PC-3 (cell line): ENCODE results near the gene TMEM184B. TPM values are rescaled to one million over a fixed set of nuclear protein-coding genes. Genes with fewer than 3 reads are reported as not detected.

Experiments used
- ATAC-seq: fragments of 200-7000 bp; cut with Tn5 transposase; 2 replicates; pipeline ENCODE4 v1.9.1; 2020; ENCODE audit warnings: mild to moderate bottlenecking, moderate library complexity
- BruUV-seq: library from RNA; stranded (reverse); fragments of 400-500 nt; replicated peaks from 2 replicates; lab custom pipeline; 2021; lab: Mats Ljungman, UMichigan
- CTCF ChIA-PET: fragments of 300-600 bp; sonication (Branson Sonifier 250); formaldehyde crosslinking; loops from one replicate; lab custom pipeline; 2022; ENCODE audit warnings: antibody characterized with exemption; lab: Charles Lee
- POLR2A ChIA-PET: fragments of 300-600 bp; sonication (Branson Sonifier 250); formaldehyde crosslinking; loops from one replicate; lab custom pipeline; 2022; ENCODE audit warnings: antibody characterized with exemption; ENCODE audit not compliant: unreplicated experiment; lab: Charles Lee
- DNase-seq: peaks from one replicate; pipeline ENCODE4 v3.0.0-alpha.2; 2015
- H2AFZ ChIP-seq: fragments of 300-600 bp; sonication (generic); 2 replicates; pipeline ENCODE4 v1.6.0; 2016; ENCODE audit warnings: antibody characterized with exemption, low read length
- H3F3A ChIP-seq: fragments of 300-600 bp; sonication (generic); one replicate; pipeline ENCODE4 v1.6.0; 2017; ENCODE audit warnings: antibody characterized with exemption, low read length, control low read depth, mild to moderate bottlenecking; ENCODE audit not compliant: unreplicated experiment
- H3K27ac ChIP-seq: fragments of 300-600 bp; sonication (generic); 2 replicates; pipeline ENCODE4 v1.5.1; 2016; ENCODE audit warnings: mild to moderate bottlenecking, low read length
- H3K27me3 ChIP-seq: fragments of 300-600 bp; sonication (generic); 2 replicates; pipeline ENCODE4 v1.6.1; 2016; ENCODE audit warnings: low read length, mixed read lengths
- H3K36me3 ChIP-seq: fragments of 300-600 bp; sonication (generic); 2 replicates; pipeline ENCODE4 v1.6.1; 2016; ENCODE audit warnings: low read depth, mixed run types, low read length, mixed read lengths
- H3K4me1 ChIP-seq: fragments of 300-600 bp; sonication (generic); 2 replicates; pipeline ENCODE4 v1.5.1; 2016; ENCODE audit warnings: low read length; ENCODE audit not compliant: insufficient read depth
- H3K4me2 ChIP-seq: fragments of 300-600 bp; sonication (generic); 2 replicates; pipeline ENCODE4 v1.6.0; 2016; ENCODE audit warnings: low read length
- H3K4me3 ChIP-seq: fragments of 300-600 bp; sonication (generic); 2 replicates; pipeline ENCODE4 v1.5.1; 2016; ENCODE audit warnings: mild to moderate bottlenecking, low read length, mixed read lengths
- H3K79me2 ChIP-seq: fragments of 300-600 bp; sonication (generic); 2 replicates; pipeline ENCODE4 v1.6.1; 2017; ENCODE audit warnings: low read length, mixed read lengths
- H3K9ac ChIP-seq: fragments of 300-600 bp; sonication (generic); 2 replicates; pipeline ENCODE4 v1.6.0; 2016; ENCODE audit warnings: mild to moderate bottlenecking, low read length
- H3K9me2 ChIP-seq: fragments of 300-600 bp; sonication (generic); replicated peaks from 2 replicates; pipeline ENCODE4 v1.6.1; 2016; ENCODE audit warnings: mixed run types, low read length, mixed read lengths
- H3K9me3 ChIP-seq: fragments of 300-600 bp; sonication (generic); 2 replicates; pipeline ENCODE4 v1.6.1; 2016; ENCODE audit warnings: low read length, mixed read lengths
- H4K20me1 ChIP-seq: fragments of 300-600 bp; sonication (generic); 2 replicates; pipeline ENCODE4 v1.6.1; 2016; ENCODE audit warnings: low read length, mixed read lengths
- EZH2 ChIP-seq: fragments of 300-600 bp; sonication (generic); IDR thresholded peaks from one replicate; pipeline ENCODE4 v1.6.1; 2017; ENCODE audit warnings: antibody characterized with exemption, mild to moderate bottlenecking, low read length; ENCODE audit not compliant: unreplicated experiment
- EZH2phosphoT487 ChIP-seq: fragments of 300-600 bp; sonication (generic); IDR thresholded peaks from 2 replicates; pipeline ENCODE4 v1.6.1; 2018; ENCODE audit warnings: mild to moderate bottlenecking, antibody characterized with exemption, low read length, borderline replicate concordance
- intact Hi-C: fragments of 100-400 bp; cut with micrococcal nuclease; formaldehyde crosslinking; loops from 2 replicates; pipeline ENCODE4 v1.9.0; 2023
- total RNA-seq: library from RNA; depleted of rRNA; stranded (reverse); fragments of >200 nt; gene quantifications from 2 replicates; pipeline ENCODE4 v1.2.3, GENCODE V29; 2014
- TF ChIP-seq, protein P1 (sequence below): fragments of 300-600 bp; sonication (generic); conservative IDR thresholded peaks from 2 replicates; pipeline ENCODE4 v1.5.1; 2017; ENCODE audit warnings: antibody characterized with exemption, low read depth, mild to moderate bottlenecking, low read length

Gene TMEM184B
- total RNA-seq, 1 experiment from 2014 or later, result 37.5 TPM

DNA sequence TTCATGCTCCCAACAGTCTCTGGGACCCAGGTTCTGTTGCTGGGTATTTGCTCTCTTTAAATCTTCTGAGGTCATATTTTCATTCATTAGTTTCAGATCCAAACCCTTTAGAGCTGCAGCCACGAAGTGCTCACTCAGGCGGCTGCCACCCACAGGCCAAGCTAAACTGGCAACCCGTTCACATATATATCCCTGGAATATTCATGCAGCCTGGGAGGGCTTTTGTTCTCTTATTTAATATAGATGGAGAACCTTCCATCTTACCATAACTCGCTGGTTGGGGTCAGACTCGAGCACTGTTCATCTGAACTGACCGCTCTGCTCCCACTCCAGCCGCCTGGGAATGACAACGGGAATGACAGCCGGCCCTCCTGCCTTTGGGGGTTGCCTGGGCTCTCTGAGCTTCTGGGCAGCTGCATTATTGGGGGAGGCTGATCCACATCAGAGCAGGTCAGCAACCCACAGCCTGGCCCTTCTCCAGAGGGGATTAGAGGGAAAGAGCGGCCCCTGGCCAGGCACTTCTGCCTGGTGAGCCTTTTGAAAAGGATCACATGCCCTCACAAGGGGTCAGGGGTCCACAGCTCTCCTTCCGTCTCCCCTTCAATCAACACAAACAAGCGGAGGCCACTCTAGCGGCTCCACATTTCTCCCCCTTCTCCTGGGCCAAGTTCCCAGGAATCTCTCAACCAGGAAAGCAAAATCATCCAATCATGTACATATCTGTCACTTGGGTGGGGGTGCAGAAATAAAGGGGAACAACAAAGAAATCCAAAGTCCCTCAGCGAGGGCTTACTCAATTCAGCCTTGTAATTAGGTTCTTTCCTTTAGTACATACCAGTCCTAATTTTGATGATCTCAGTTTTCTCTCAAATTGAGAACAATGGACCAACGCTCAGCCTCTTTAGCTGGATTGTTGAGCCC, 11.8 kb downstream of the TMEM184B start:
- H3K27me3 ChIP-seq, result no peaks in the 10 kb centered on the region
- peaks cover 15% of the 10 kb centered on the region; the same call in 1 of the 2 replicates for H3K4me1 ChIP-seq
- TF ChIP-seq EZH2phosphoT487, result no peak
- TF ChIP-seq, protein P1, sequence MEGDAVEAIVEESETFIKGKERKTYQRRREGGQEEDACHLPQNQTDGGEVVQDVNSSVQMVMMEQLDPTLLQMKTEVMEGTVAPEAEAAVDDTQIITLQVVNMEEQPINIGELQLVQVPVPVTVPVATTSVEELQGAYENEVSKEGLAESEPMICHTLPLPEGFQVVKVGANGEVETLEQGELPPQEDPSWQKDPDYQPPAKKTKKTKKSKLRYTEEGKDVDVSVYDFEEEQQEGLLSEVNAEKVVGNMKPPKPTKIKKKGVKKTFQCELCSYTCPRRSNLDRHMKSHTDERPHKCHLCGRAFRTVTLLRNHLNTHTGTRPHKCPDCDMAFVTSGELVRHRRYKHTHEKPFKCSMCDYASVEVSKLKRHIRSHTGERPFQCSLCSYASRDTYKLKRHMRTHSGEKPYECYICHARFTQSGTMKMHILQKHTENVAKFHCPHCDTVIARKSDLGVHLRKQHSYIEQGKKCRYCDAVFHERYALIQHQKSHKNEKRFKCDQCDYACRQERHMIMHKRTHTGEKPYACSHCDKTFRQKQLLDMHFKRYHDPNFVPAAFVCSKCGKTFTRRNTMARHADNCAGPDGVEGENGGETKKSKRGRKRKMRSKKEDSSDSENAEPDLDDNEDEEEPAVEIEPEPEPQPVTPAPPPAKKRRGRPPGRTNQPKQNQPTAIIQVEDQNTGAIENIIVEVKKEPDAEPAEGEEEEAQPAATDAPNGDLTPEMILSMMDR, result no peak
- no peak for TF ChIP-seq EZH2
- no peak overlapping the region for H3K9ac ChIP-seq
- no peaks in the 10 kb centered on the region for H3K9me3 ChIP-seq
- no peak for ATAC-seq
- H3F3A ChIP-seq, result no peaks in the 10 kb centered on the region
- no peak for DNase-seq
- no peak overlapping the region for H2AFZ ChIP-seq
- intact Hi-C loops, result no loop called here
- H3K4me2 ChIP-seq, result no peak overlapping the region
- CTCF ChIA-PET, result no interaction called here
- H3K79me2 ChIP-seq, result peaks cover 97% of the 10 kb centered on the region
- peaks cover 3% of the 10 kb centered on the region; the same call in 1 of the 2 replicates for H3K36me3 ChIP-seq
- H3K4me3 ChIP-seq, result no peak overlapping the region
- H4K20me1 ChIP-seq, result no peaks in the 10 kb centered on the region
- no peak overlapping the region for H3K27ac ChIP-seq
- BruUV-seq, result no TSS peak
- H3K9me2 ChIP-seq, result no peaks in the 10 kb centered on the region
- POLR2A ChIA-PET, result interaction anchor here (0.6 kb wide), 1 partner anchor 20 kb away, joined by 3 read pairs; no protein-coding TSS in a partner anchor

DNA sequence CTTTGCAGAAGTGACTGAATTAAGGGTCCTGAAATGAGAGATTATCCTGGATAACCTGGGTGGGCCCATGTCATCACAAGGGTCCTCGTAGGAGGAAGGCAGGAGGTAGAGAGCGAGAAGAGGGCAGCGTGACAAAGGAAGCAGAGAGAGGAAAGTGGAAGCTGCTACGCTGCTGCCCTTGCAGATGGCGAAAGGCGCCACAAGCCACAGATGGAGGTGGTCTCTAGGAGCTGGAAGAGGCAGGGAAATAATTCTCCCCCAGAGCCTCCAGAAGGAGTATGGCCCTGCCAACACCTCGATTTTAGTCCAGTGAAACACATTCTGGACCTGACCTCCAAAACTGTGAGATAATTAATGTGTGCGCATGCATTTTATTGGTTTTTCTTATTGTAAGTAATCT, 13.4 kb downstream of the TMEM184B start:
- no peak overlapping the region for H3K27ac ChIP-seq
- H3F3A ChIP-seq, result no peaks in the 10 kb centered on the region
- POLR2A ChIA-PET, result no interaction called here
- DNase-seq (no peak), ATAC-seq (no peak)
- CTCF ChIA-PET, result no interaction called here
- TF ChIP-seq EZH2 (no peak), EZH2phosphoT487 (no peak)
- TF ChIP-seq, protein P1, result no peak
- H3K4me2 ChIP-seq, result no peak overlapping the region
- H3K4me3 ChIP-seq, result no peak overlapping the region
- H3K9me2 ChIP-seq, result no peaks in the 10 kb centered on the region
- H2AFZ ChIP-seq, result no peak overlapping the region
- peaks cover 89% of the 10 kb centered on the region for H3K79me2 ChIP-seq
- no TSS peak for BruUV-seq
- no peaks in the 10 kb centered on the region for H3K27me3 ChIP-seq
- no peaks in the 10 kb centered on the region for H4K20me1 ChIP-seq
- intact Hi-C loops, result no loop called here
- no peaks in the 10 kb centered on the region for H3K9me3 ChIP-seq
- no peak overlapping the region for H3K9ac ChIP-seq
- peaks cover 3% of the 10 kb centered on the region; the same call in 1 of the 2 replicates for H3K36me3 ChIP-seq
- H3K4me1 ChIP-seq, result peaks cover 15% of the 10 kb centered on the region; the same call in 1 of the 2 replicates

DNA sequence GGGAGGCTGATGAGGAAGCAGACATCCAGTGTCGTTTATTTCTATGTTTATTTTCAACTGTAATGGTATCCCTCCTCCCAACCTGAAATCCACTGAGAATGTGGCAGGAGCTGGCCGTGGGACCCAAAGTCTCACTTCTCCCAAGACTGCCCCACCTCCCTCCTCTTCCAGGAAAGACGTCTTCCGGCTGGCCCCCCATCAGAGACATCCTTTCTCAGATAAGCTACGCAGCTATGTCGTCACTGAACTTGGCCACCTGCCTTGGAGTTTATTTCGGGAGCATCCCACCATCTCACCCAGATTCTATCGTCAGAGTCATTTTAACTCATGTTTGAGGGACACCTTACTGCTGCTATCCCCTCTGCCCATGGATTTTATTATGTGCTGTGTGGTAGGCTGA, 13.9 kb downstream of the TMEM184B start:
- ChIA-PET CTCF (no interaction called here), POLR2A (no interaction called here)
- ATAC-seq (no peak), DNase-seq (no peak)
- Histone ChIP-seq H3K4me2 (no peak overlapping the region), H3K27ac (no peak overlapping the region), H3K27me3 (no peaks in the 10 kb centered on the region), H3K36me3 (peaks cover 3% of the 10 kb centered on the region; the same call in 1 of the 2 replicates), H3K4me3 (no peak overlapping the region), H3K4me1 (peaks cover 15% of the 10 kb centered on the region; the same call in 1 of the 2 replicates), H3K9ac (no peak overlapping the region), H3F3A (no peaks in the 10 kb centered on the region), H2AFZ (no peak overlapping the region), H3K79me2 (peaks cover 88% of the 10 kb centered on the region), H3K9me2 (no peaks in the 10 kb centered on the region), H3K9me3 (no peaks in the 10 kb centered on the region), H4K20me1 (no peaks in the 10 kb centered on the region)
- TF ChIP-seq, protein P1, result no peak
- no peak for TF ChIP-seq EZH2
- no peak for TF ChIP-seq EZH2phosphoT487
- intact Hi-C loops, result no loop called here
- BruUV-seq, result no TSS peak
